ENCODE measurements around the gene ANKRD13A.

GRCh38 chr12:110079477-110080400 is 80.5 kb downstream of the ANKRD13A start:
- TF ChIP-seq CTCF (IDR thresholded peaks at IDR 0.05; ENCODE audit: insufficient read depth, low read depth, low read length) (no peak), EZH2 (IDR thresholded peaks at IDR 0.05; ENCODE audit: insufficient read depth, low read length) (no peak)

Measured in astrocyte (in vitro differentiated cells and primary cell).